Measurements from ENCODE around the gene RND1.
"Not testable (repeated sequence)": the region's sequence is repeated elsewhere in the genome, so short reads cannot be mapped to it uniquely, and the experiment has no call there.

Gene RND1

GRCh38 chr12:48882315-48882687 is 16.6 kb upstream of the RND1 start:
- Mint-ChIP-seq H3K4me3 (no peak overlapping the region), H3K27me3 (peaks cover 14% of the 10 kb centered on the region), H3K9me3 (no peaks in the 10 kb centered on the region), H3K4me1 (peaks cover 10% of the 10 kb centered on the region), H3K27ac (no peak overlapping the region), H3K36me3 (no peaks in the 10 kb centered on the region)
- ATAC-seq (ENCODE audit: low read depth) = no peak
- DNase-seq (ENCODE audit: low spot score in 2 of 2) = no peak

GRCh38 chr12:48881686-48882314 is 16.1 kb upstream of the RND1 start:
- Mint-ChIP-seq H3K27me3 (peaks cover 14% of the 10 kb centered on the region), H3K27ac (no peak overlapping the region), H3K36me3 (no peaks in the 10 kb centered on the region), H3K9me3 (no peaks in the 10 kb centered on the region), H3K4me3 (no peak overlapping the region), H3K4me1 (peaks cover 10% of the 10 kb centered on the region)
- no peak for DNase-seq (ENCODE audit: low spot score in 2 of 2)
- no peak for ATAC-seq (ENCODE audit: low read depth)

- DNase-seq (ENCODE audit: low spot score in 2 of 2) (no peak), ATAC-seq (ENCODE audit: low read depth) (no peak)
- Mint-ChIP-seq H3K36me3 (no peaks in the 10 kb centered on the region), H3K27ac (no peak overlapping the region), H3K9me3 (no peaks in the 10 kb centered on the region), H3K27me3 (peaks cover 14% of the 10 kb centered on the region), H3K4me1 (peaks cover 10% of the 10 kb centered on the region), H3K4me3 (no peak overlapping the region)
Measured at GRCh38 chr12:48880647-48881046, 15.0 kb upstream of the RND1 start.

- DNase-seq (ENCODE audit: low spot score in 2 of 2) (no peak), ATAC-seq (ENCODE audit: low read depth) (no peak)
- Mint-ChIP-seq H3K9me3 (no peaks in the 10 kb centered on the region), H3K4me1 (peaks cover 10% of the 10 kb centered on the region), H3K4me3 (no peak overlapping the region), H3K36me3 (no peaks in the 10 kb centered on the region), H3K27me3 (peaks cover 14% of the 10 kb centered on the region), H3K27ac (no peak overlapping the region)
Measured at GRCh38 chr12:48878548-48878947, 12.9 kb upstream of the RND1 start.

GRCh38 chr12:48875944-48876515 is 10.4 kb upstream of the RND1 start:
- no peak overlapping the region for H3K27ac Mint-ChIP-seq
- peaks cover 4% of the 10 kb centered on the region for H3K4me1 Mint-ChIP-seq
- no peaks in the 10 kb centered on the region for H3K9me3 Mint-ChIP-seq
- no peaks in the 10 kb centered on the region for H3K36me3 Mint-ChIP-seq
- no peak for DNase-seq (ENCODE audit: low spot score in 2 of 2)
- peaks cover 12% of the 10 kb centered on the region for H3K27me3 Mint-ChIP-seq
- H3K4me3 Mint-ChIP-seq = no peak overlapping the region
- ATAC-seq (ENCODE audit: low read depth) = no peak

- H3K36me3 Mint-ChIP-seq; H3K9me3 Mint-ChIP-seq; H3K4me1 Mint-ChIP-seq; H3K4me3 Mint-ChIP-seq; H3K27ac Mint-ChIP-seq; DNase-seq (ENCODE audit: low spot score in 2 of 2); H3K27me3 Mint-ChIP-seq; ATAC-seq (ENCODE audit: low read depth): not testable (repeated sequence)
Measured at GRCh38 chr12:48873534-48873933, 7.9 kb upstream of the RND1 start.

- Mint-ChIP-seq H3K9me3 (no peaks in the 10 kb centered on the region), H3K4me3 (no peak overlapping the region), H3K27ac (no peak overlapping the region), H3K36me3 (no peaks in the 10 kb centered on the region), H3K4me1 (no peaks in the 10 kb centered on the region), H3K27me3 (peaks cover 2% of the 10 kb centered on the region)
- ATAC-seq (ENCODE audit: low read depth) (no peak), DNase-seq (ENCODE audit: low spot score in 2 of 2) (no peak)
Measured at GRCh38 chr12:48873096-48873495, 7.4 kb upstream of the RND1 start.

GRCh38 chr12:48869191-48869590 is 3.5 kb upstream of the RND1 start:
- ATAC-seq (ENCODE audit: low read depth) = no peak
- no peak overlapping the region for H3K4me3 Mint-ChIP-seq
- H3K36me3 Mint-ChIP-seq = no peaks in the 10 kb centered on the region
- peaks cover 2% of the 10 kb centered on the region for H3K27me3 Mint-ChIP-seq
- DNase-seq (ENCODE audit: low spot score in 2 of 2) = no peak
- no peak overlapping the region for H3K27ac Mint-ChIP-seq
- no peaks in the 10 kb centered on the region for H3K9me3 Mint-ChIP-seq
- H3K4me1 Mint-ChIP-seq = peaks cover 15% of the 10 kb centered on the region

GRCh38 chr12:48868451-48868850 is 2.8 kb upstream of the RND1 start:
- peaks cover 2% of the 10 kb centered on the region for H3K27me3 Mint-ChIP-seq
- ATAC-seq (ENCODE audit: low read depth) (no peak), DNase-seq (ENCODE audit: low spot score in 2 of 2) (no peak)
- no peaks in the 10 kb centered on the region for H3K9me3 Mint-ChIP-seq
- peaks cover 20% of the 10 kb centered on the region for H3K4me1 Mint-ChIP-seq
- H3K4me3 Mint-ChIP-seq = no peak overlapping the region
- no peak overlapping the region for H3K27ac Mint-ChIP-seq
- no peaks in the 10 kb centered on the region for H3K36me3 Mint-ChIP-seq

GRCh38 chr12:48866052-48866711 is 512 bp upstream of the RND1 start:
- peaks cover 5% of the 10 kb centered on the region for H3K36me3 Mint-ChIP-seq
- peaks cover 3% of the 10 kb centered on the region for H3K27me3 Mint-ChIP-seq
- peak overlapping the region; percentile 84 for H3K27ac Mint-ChIP-seq
- H3K4me1 Mint-ChIP-seq = peaks cover 20% of the 10 kb centered on the region
- ATAC-seq (ENCODE audit: low read depth) (no peak), DNase-seq (ENCODE audit: low spot score in 2 of 2) (no peak)
- no peaks in the 10 kb centered on the region for H3K9me3 Mint-ChIP-seq
- peak overlapping the region; percentile 94 for H3K4me3 Mint-ChIP-seq

- no peak for ATAC-seq (ENCODE audit: low read depth)
- peaks cover 3% of the 10 kb centered on the region for H3K27me3 Mint-ChIP-seq
- no peak overlapping the region for H3K4me3 Mint-ChIP-seq
- peaks cover 20% of the 10 kb centered on the region for H3K4me1 Mint-ChIP-seq
- peaks cover 7% of the 10 kb centered on the region for H3K36me3 Mint-ChIP-seq
- no peak overlapping the region for H3K27ac Mint-ChIP-seq
- no peaks in the 10 kb centered on the region for H3K9me3 Mint-ChIP-seq
- DNase-seq (ENCODE audit: low spot score in 2 of 2) = no peak
Measured at GRCh38 chr12:48863291-48863690, 2.4 kb downstream of the RND1 start.

- peak overlapping the region; percentile 24 for H3K4me3 Mint-ChIP-seq
- peaks cover 20% of the 10 kb centered on the region for H3K4me1 Mint-ChIP-seq
- no peaks in the 10 kb centered on the region for H3K9me3 Mint-ChIP-seq
- peaks cover 7% of the 10 kb centered on the region for H3K36me3 Mint-ChIP-seq
- peaks cover 3% of the 10 kb centered on the region for H3K27me3 Mint-ChIP-seq
- H3K27ac Mint-ChIP-seq = no peak overlapping the region
- DNase-seq (ENCODE audit: low spot score in 2 of 2) (no peak), ATAC-seq (ENCODE audit: low read depth) (no peak)
Measured at GRCh38 chr12:48862760-48863159, 2.9 kb downstream of the RND1 start.

- Mint-ChIP-seq H3K27me3 (peaks cover 3% of the 10 kb centered on the region), H3K4me1 (peaks cover 23% of the 10 kb centered on the region), H3K36me3 (peaks cover 7% of the 10 kb centered on the region), H3K9me3 (no peaks in the 10 kb centered on the region), H3K4me3 (no peak overlapping the region), H3K27ac (no peak overlapping the region)
- no peak for DNase-seq (ENCODE audit: low spot score in 2 of 2)
- ATAC-seq (ENCODE audit: low read depth) = no peak
Measured at GRCh38 chr12:48861111-48861510, 4.6 kb downstream of the RND1 start.

GRCh38 chr12:48860236-48860635 is 5.4 kb downstream of the RND1 start:
- not testable (repeated sequence) for H3K27ac Mint-ChIP-seq

GRCh38 chr12:48859607-48860006 is 6.1 kb downstream of the RND1 start:
- H3K27me3 Mint-ChIP-seq = peaks cover 3% of the 10 kb centered on the region
- no peak overlapping the region for H3K4me3 Mint-ChIP-seq
- peaks cover 12% of the 10 kb centered on the region for H3K4me1 Mint-ChIP-seq
- no peak overlapping the region for H3K27ac Mint-ChIP-seq
- peaks cover 7% of the 10 kb centered on the region for H3K36me3 Mint-ChIP-seq
- no peak for ATAC-seq (ENCODE audit: low read depth)
- H3K9me3 Mint-ChIP-seq = no peaks in the 10 kb centered on the region
- no peak for DNase-seq (ENCODE audit: low spot score in 2 of 2)

More at GRCh38 chr12:48860236-48860635, 5.4 kb downstream of the RND1 start:
- peaks cover 18% of the 10 kb centered on the region for H3K4me1 Mint-ChIP-seq
- ATAC-seq (ENCODE audit: low read depth); H3K36me3 Mint-ChIP-seq; H3K27me3 Mint-ChIP-seq; DNase-seq (ENCODE audit: low spot score in 2 of 2); H3K4me3 Mint-ChIP-seq; H3K9me3 Mint-ChIP-seq: not testable (repeated sequence)

All from memory B cell (primary cell).